ENCODE measurements around the gene HPGDS. TPM values are rescaled to one million over a fixed set of nuclear protein-coding genes. Genes with fewer than 3 reads are reported as not detected.

HPGDS gene
- total and polyA plus RNA-seq, 4 donors: 0.08 to 4.9 (median 0.18) TPM

- Histone ChIP-seq H3K4me1 (ENCODE audit: control insufficient read depth in 4 of 4, insufficient read depth in 4 of 4, low read length in 3 of 4) (peaks cover 0 to 4% (median 0%) of the 10 kb centered on the region in 4 donors), H3K4me3 (ENCODE audit: low read depth in 1 of 3, low read length in 3 of 3) (no peak overlapping the region), H3K27ac (ENCODE audit: low read depth in 1 of 2, low read length in 2 of 2) (no peak overlapping the region), H3K9ac (ENCODE audit: low read depth in 1 of 2, low read length in 2 of 2) (no peak overlapping the region), H3K36me3 (ENCODE audit: control insufficient read depth in 4 of 4, insufficient read depth in 3 of 4, low read depth in 1 of 4, low read length in 3 of 4) (no peaks in the 10 kb centered on the region), H3K27me3 (ENCODE audit: control insufficient read depth in 4 of 4, insufficient read depth in 4 of 4, low read length in 3 of 4) (no peaks in the 10 kb centered on the region), H3K9me3 (ENCODE audit: control insufficient read depth in 4 of 4, low read length in 3 of 4) (no peaks in the 10 kb centered on the region)
- TF ChIP-seq CTCF (IDR thresholded peaks at IDR 0.05; ENCODE audit: low read depth, low read length, missing input control) (peak; percentile 47), FOXA1 (IDR thresholded peaks at IDR 0.05) (no peak), FOXA2 (IDR thresholded peaks at IDR 0.05) (no peak), ZBTB33 (IDR thresholded peaks at IDR 0.05) (no peak), MAX (IDR thresholded peaks at IDR 0.05) (no peak), GABPA (IDR thresholded peaks at IDR 0.05 in 1 of 2, conservative IDR thresholded peaks at IDR 0.05 in 1 of 2) (no peak), RAD21 (IDR thresholded peaks at IDR 0.05) (peak; percentile 72 to 77), YY1 (IDR thresholded peaks at IDR 0.05) (no peak), HNF4G (IDR thresholded peaks at IDR 0.05) (no peak), HNF4A (conservative IDR thresholded peaks at IDR 0.05) (no peak), TAF1 (conservative IDR thresholded peaks at IDR 0.05) (no peak), EGR1 (IDR thresholded peaks at IDR 0.05; ENCODE audit: low read depth in 2 of 2) (no peak), ATF3 (IDR thresholded peaks at IDR 0.05) (no peak)
- WGBS: 75% methylated on average over 2 of the region's 2 CpGs
- no peak for DNase-seq (ENCODE audit: low spot score)
These were observed 48.3 kb upstream of the HPGDS start for GRCh38 chr4:94390804-94391410.

- no peaks in the 10 kb centered on the region for H3K9me3 ChIP-seq (ENCODE audit: control insufficient read depth in 4 of 4, low read length in 3 of 4)
- H3K27ac ChIP-seq (ENCODE audit: low read depth in 1 of 2, low read length in 2 of 2): no peak overlapping the region
- H3K27me3 ChIP-seq (ENCODE audit: control insufficient read depth in 4 of 4, insufficient read depth in 4 of 4, low read length in 3 of 4): no peaks in the 10 kb centered on the region
- 79% methylated on average over 5 of the region's 5 CpGs for WGBS
- H3K4me3 ChIP-seq (ENCODE audit: low read depth in 1 of 3, low read length in 3 of 3): no peak overlapping the region
- no peak for DNase-seq (ENCODE audit: low spot score)
- H3K36me3 ChIP-seq (ENCODE audit: control insufficient read depth in 4 of 4, insufficient read depth in 3 of 4, low read depth in 1 of 4, low read length in 3 of 4): no peaks in the 10 kb centered on the region
- H3K4me1 ChIP-seq (ENCODE audit: control insufficient read depth in 4 of 4, insufficient read depth in 4 of 4, low read length in 3 of 4): peaks cover 0 to 4% (median 0%) of the 10 kb centered on the region in 4 donors
- H3K9ac ChIP-seq (ENCODE audit: low read depth in 1 of 2, low read length in 2 of 2): no peak overlapping the region
- TF ChIP-seq EGR1 (IDR thresholded peaks at IDR 0.05; ENCODE audit: low read depth in 2 of 2): no peak
- TF ChIP-seq YY1 (IDR thresholded peaks at IDR 0.05): no peak
- no peak for TF ChIP-seq RAD21 (IDR thresholded peaks at IDR 0.05)
- TF ChIP-seq NR2F2 (IDR thresholded peaks at IDR 0.05): no peak
- no peak for TF ChIP-seq HNF4A (conservative IDR thresholded peaks at IDR 0.05)
- TF ChIP-seq ZBTB33 (IDR thresholded peaks at IDR 0.05): no peak
- no peak for TF ChIP-seq FOXA1 (IDR thresholded peaks at IDR 0.05)
- TF ChIP-seq GABPA (IDR thresholded peaks at IDR 0.05 in 1 of 2, conservative IDR thresholded peaks at IDR 0.05 in 1 of 2): no peak
- no peak for TF ChIP-seq REST (IDR thresholded peaks at IDR 0.05)
- no peak for TF ChIP-seq JUND (IDR thresholded peaks at IDR 0.05)
- TF ChIP-seq ATF3 (IDR thresholded peaks at IDR 0.05): no peak
- no peak for TF ChIP-seq SP1 (IDR thresholded peaks at IDR 0.05)
- TF ChIP-seq FOXA2 (IDR thresholded peaks at IDR 0.05): no peak
- no peak for TF ChIP-seq TAF1 (conservative IDR thresholded peaks at IDR 0.05)
These were observed 47.1 kb upstream of the HPGDS start for GRCh38 chr4:94389595-94390267.

Measured in liver (tissue), 9 donors.